ENCODE data around the gene RSBN1.

RSBN1 gene

GRCh38 chr1:113811888-113812660 is at the start of gene RSBN1:
Gene RSBN1 (minus strand): TSS chr1:113812476. CDS start chr1:113812412, 64 bp downstream.
- Histone ChIP-seq H3K79me2 (ENCODE audit: insufficient read depth, low read length) (peaks cover 42% of the 10 kb centered on the region), H3K36me3 (ENCODE audit: insufficient read depth, low read length) (peaks cover 34% of the 10 kb centered on the region), H3K4me3 (ENCODE audit: low read depth, low read length, poor library complexity, severe bottlenecking) (peak within 1 kb of the TSS; percentile 86), H3K4me1 (ENCODE audit: insufficient read depth, low read length, severe bottlenecking) (peaks cover 32% of the 10 kb centered on the region), H2AFZ (ENCODE audit: low read length) (no peak within 1 kb of the TSS), H3F3A (ENCODE audit: insufficient read depth, low read length) (no peaks in the 10 kb centered on the region), H3K4me2 (ENCODE audit: low read length) (peak within 1 kb of the TSS; percentile 80), H3K9ac (ENCODE audit: low read length) (peak within 1 kb of the TSS; percentile 92), H3K9me2 (ENCODE audit: low read depth, low read length) (no peaks in the 10 kb centered on the region), H3K27ac (ENCODE audit: low read depth, low read length, poor library complexity, severe bottlenecking) (peak within 1 kb of the TSS; percentile 94), H4K20me1 (ENCODE audit: insufficient read depth, low read length) (no peaks in the 10 kb centered on the region), H3K9me3 (ENCODE audit: low read length) (no peaks in the 10 kb centered on the region), H3K27me3 (ENCODE audit: insufficient read depth, low read length) (no peaks in the 10 kb centered on the region)
- TF ChIP-seq CTCF (IDR thresholded peaks at IDR 0.05; ENCODE audit: low read length) (no peak), EZH2 (IDR thresholded peaks at IDR 0.05; ENCODE audit: borderline replicate concordance, low read length) (no peak)

GRCh38 chr1:113861641-113862040 is 49.4 kb upstream of the RSBN1 start:
- H3K4me2 ChIP-seq (ENCODE audit: low read length): no peak overlapping the region

DNA sequence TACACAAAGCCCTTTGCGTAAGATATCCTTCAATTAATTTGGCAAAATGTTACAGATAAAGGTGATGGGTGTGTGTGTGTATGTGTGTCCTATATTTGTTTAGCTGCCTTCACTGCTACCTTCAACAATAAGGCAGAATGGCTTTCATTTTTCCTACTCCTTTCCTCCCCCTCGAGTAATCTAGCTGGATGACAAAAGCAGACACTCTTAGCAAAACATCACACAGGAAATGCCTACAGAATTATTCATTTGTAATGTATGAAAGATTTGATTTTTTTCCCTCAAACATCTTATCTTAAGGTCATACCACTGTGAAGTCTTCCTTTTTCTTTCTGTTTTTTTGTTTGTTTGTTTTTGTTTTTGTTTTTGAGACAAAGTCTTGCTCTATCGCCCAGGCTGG is 48.6 kb upstream of the RSBN1 start:
- TF ChIP-seq CTCF (IDR thresholded peaks at IDR 0.05; ENCODE audit: low read length) (no peak), EZH2 (IDR thresholded peaks at IDR 0.05; ENCODE audit: borderline replicate concordance, low read length) (no peak)
- Histone ChIP-seq H3K4me2 (ENCODE audit: low read length) (peak overlapping the region; percentile 55), H3K9me3 (ENCODE audit: low read length) (no peaks in the 10 kb centered on the region), H3K27me3 (ENCODE audit: insufficient read depth, low read length) (no peaks in the 10 kb centered on the region), H3K9me2 (ENCODE audit: low read depth, low read length) (no peaks in the 10 kb centered on the region), H2AFZ (ENCODE audit: low read length) (no peak overlapping the region), H3K36me3 (ENCODE audit: insufficient read depth, low read length) (peaks cover 48% of the 10 kb centered on the region), H3F3A (ENCODE audit: insufficient read depth, low read length) (no peaks in the 10 kb centered on the region), H3K79me2 (ENCODE audit: insufficient read depth, low read length) (peaks cover 22% of the 10 kb centered on the region; the same call in 1 of the 2 replicates), H3K4me1 (ENCODE audit: insufficient read depth, low read length, severe bottlenecking) (peaks cover 51% of the 10 kb centered on the region), H3K9ac (ENCODE audit: low read length) (peak overlapping the region; percentile 29; the same call in 1 of the 2 replicates), H3K27ac (ENCODE audit: low read depth, low read length, poor library complexity, severe bottlenecking) (peak overlapping the region; percentile 72), H4K20me1 (ENCODE audit: insufficient read depth, low read length) (no peaks in the 10 kb centered on the region), H3K4me3 (ENCODE audit: low read depth, low read length, poor library complexity, severe bottlenecking) (no peak overlapping the region)

More at GRCh38 chr1:113861641-113862040, 49.4 kb upstream of the RSBN1 start:
- Histone ChIP-seq H3K79me2 (ENCODE audit: insufficient read depth, low read length) (peaks cover 26% of the 10 kb centered on the region; the same call in 1 of the 2 replicates), H3K9me3 (ENCODE audit: low read length) (no peaks in the 10 kb centered on the region), H3K27ac (ENCODE audit: low read depth, low read length, poor library complexity, severe bottlenecking) (no peak overlapping the region), H3K27me3 (ENCODE audit: insufficient read depth, low read length) (no peaks in the 10 kb centered on the region), H3K9ac (ENCODE audit: low read length) (no peak overlapping the region), H3F3A (ENCODE audit: insufficient read depth, low read length) (no peaks in the 10 kb centered on the region), H3K4me3 (ENCODE audit: low read depth, low read length, poor library complexity, severe bottlenecking) (no peak overlapping the region), H4K20me1 (ENCODE audit: insufficient read depth, low read length) (no peaks in the 10 kb centered on the region), H3K9me2 (ENCODE audit: low read depth, low read length) (no peaks in the 10 kb centered on the region), H3K4me1 (ENCODE audit: insufficient read depth, low read length, severe bottlenecking) (peaks cover 51% of the 10 kb centered on the region), H3K36me3 (ENCODE audit: insufficient read depth, low read length) (peaks cover 47% of the 10 kb centered on the region), H2AFZ (ENCODE audit: low read length) (no peak overlapping the region)
- TF ChIP-seq CTCF (IDR thresholded peaks at IDR 0.05; ENCODE audit: low read length): no peak
- no peak for TF ChIP-seq EZH2 (IDR thresholded peaks at IDR 0.05; ENCODE audit: borderline replicate concordance, low read length)
